Natural killer cell (primary cell): ENCODE measurements around the gene FHIT. TPM values are rescaled to one million over a fixed set of nuclear protein-coding genes. Genes with fewer than 3 reads are reported as not detected.

Experiments
- ATAC-seq, 3 donors: fragments of 150-1000 bp in 2 of 3; fragments of 200-7000 bp in 1 of 3; cut with Tn5 transposase; 1 replicate in 1 of 3; 2 replicates in 2 of 3; pipeline ENCODE4 v1.10.0; 2021; ENCODE audit warnings: mild to moderate bottlenecking in 2 of 3, moderate library complexity in 2 of 3
- DNase-seq, 2 donors: peaks; one replicate each; pipeline versions ENCODE4 v3.0.0 to v3.0.0-alpha.2; 2013 to 2021; ENCODE audit warnings: mixed read lengths in 1 of 2
- H3K27ac ChIP-seq: one replicate; pipeline ENCODE4 v1.5.1; 2013; ENCODE audit warnings: mild to moderate bottlenecking, low read length
- H3K27me3 ChIP-seq: one replicate; pipeline ENCODE4 v1.6.1; 2013; ENCODE audit warnings: low read length; ENCODE audit not compliant: control insufficient read depth, insufficient read depth
- H3K36me3 ChIP-seq: one replicate; pipeline ENCODE4 v1.6.1; 2013; ENCODE audit warnings: low read length; ENCODE audit not compliant: control insufficient read depth, insufficient read depth
- H3K4me1 ChIP-seq: one replicate; pipeline ENCODE4 v1.6.1; 2013; ENCODE audit warnings: low read length; ENCODE audit not compliant: control insufficient read depth, insufficient read depth
- H3K4me3 ChIP-seq: one replicate; pipeline ENCODE4 v1.5.1; 2013; ENCODE audit warnings: low read length
- H3K9me3 ChIP-seq: one replicate; pipeline ENCODE4 v1.6.1; 2013; ENCODE audit warnings: low read length; ENCODE audit not compliant: control insufficient read depth, insufficient read depth
- H3K27ac Mint-ChIP-seq, 2 donors: one replicate each; pipeline ENCODE4 v1.8.0; 2022; ENCODE audit warnings: mild to moderate bottlenecking in 2 of 2, mixed read lengths in 2 of 2, moderate library complexity in 1 of 2
- H3K27me3 Mint-ChIP-seq, 2 donors: one replicate each; pipeline ENCODE4 v1.8.0; 2022; ENCODE audit warnings: low read depth in 2 of 2, mixed read lengths in 2 of 2
- H3K36me3 Mint-ChIP-seq: one replicate; pipeline ENCODE4 v1.8.0; 2022; ENCODE audit warnings: mixed read lengths
- H3K4me1 Mint-ChIP-seq, 2 donors: one replicate each; pipeline ENCODE4 v1.8.0; 2022; ENCODE audit warnings: mixed read lengths in 2 of 2
- H3K4me3 Mint-ChIP-seq: one replicate; pipeline ENCODE4 v1.8.0; 2022; ENCODE audit warnings: mild to moderate bottlenecking, moderate library complexity, mixed read lengths
- H3K9me3 Mint-ChIP-seq, 2 donors: one replicate each; pipeline ENCODE4 v1.8.0; 2022; ENCODE audit warnings: mixed read lengths in 2 of 2
- CTCF ChIP-seq: fragments of 200-600 bp; IDR thresholded peaks from one replicate; pipeline ENCODE4 v1.8.0; 2022; ENCODE audit warnings: antibody characterized with exemption
- WGBS: methylation state at CpG from one replicate; pipeline ENCODE4 v1.1.7; 2013; ENCODE audit warnings: missing lambda C conversion rate; ENCODE audit not compliant: insufficient coverage; 5-methylcytosine and 5-hydroxymethylcytosine counted together
- intact Hi-C: fragments of 100-400 bp; cut with micrococcal nuclease; formaldehyde crosslinking; loops from one replicate; pipeline ENCODE4 v1.14.2; 2022
- total RNA-seq, 4 donors: library from RNA; stranded (reverse); fragments of 120-200 nt in 1 of 4; gene quantifications; one replicate each; pipeline versions ENCODE4 v1.2.3 to v1.2.4, GENCODE V29; 2013 to 2022

Gene FHIT
- total RNA-seq, 3 donors from 2014 or later (not counting 1 experiment from before 2014, with no cell fraction given) = 2.7 to 6.1 (median 3.3) TPM

DNA sequence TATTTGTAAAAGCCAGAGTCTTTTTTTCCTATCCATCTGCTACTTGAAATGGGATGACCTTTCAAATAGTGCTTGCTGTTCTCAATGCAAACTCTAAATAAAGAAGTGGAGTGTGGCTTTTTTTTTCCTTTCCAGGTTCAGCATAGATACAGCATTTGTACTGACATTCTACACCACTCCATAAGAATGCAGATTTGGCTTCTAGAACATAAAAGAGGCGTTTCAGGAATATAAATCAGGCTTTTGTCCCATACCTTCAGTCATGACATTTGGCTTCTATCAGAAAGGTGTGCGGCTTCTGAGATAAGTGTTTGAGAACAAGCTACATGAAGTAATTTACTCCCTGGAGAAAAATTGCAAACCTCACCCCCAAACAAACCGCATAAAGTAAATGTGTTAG, 553.1 kb downstream of the FHIT start:
- H3K4me3 ChIP-seq = no peak overlapping the region
- WGBS = 100% methylated on average over 1 of the region's 3 CpGs
- no peaks in the 10 kb centered on the region for H3K9me3 ChIP-seq
- DNase-seq (no peak), ATAC-seq (no peak)
- Mint-ChIP-seq H3K4me3 (no peak overlapping the region), H3K9me3 (peaks cover 0 to 2% of the 10 kb centered on the region in 2 donors), H3K4me1 (no peaks in the 10 kb centered on the region), H3K27ac (no peak overlapping the region), H3K36me3 (no peaks in the 10 kb centered on the region), H3K27me3 (no peaks in the 10 kb centered on the region)
- no peak for TF ChIP-seq CTCF
- no peaks in the 10 kb centered on the region for H3K36me3 ChIP-seq
- intact Hi-C loops = no loop called here
- H3K4me1 ChIP-seq = no peaks in the 10 kb centered on the region
- no peak overlapping the region for H3K27ac ChIP-seq
- no peaks in the 10 kb centered on the region for H3K27me3 ChIP-seq

DNA sequence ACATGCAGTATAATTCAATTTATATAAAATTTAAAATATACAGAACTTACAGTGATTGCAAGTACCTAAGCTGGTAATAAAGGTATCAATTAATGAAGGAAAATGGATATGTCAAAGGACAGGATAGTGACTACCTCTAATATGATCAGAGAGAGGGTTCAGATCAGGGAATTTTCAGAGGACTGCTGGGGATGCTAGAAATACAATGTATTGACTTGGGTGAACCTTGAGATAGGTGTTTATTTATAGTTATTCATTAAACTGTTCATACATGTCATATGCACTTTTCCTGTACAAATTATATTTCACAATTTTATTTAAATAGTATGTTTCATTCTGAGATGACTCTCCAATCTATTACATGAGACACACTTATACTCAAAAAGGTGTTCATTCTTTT, 554.1 kb downstream of the FHIT start:
- no peak overlapping the region for H3K27ac ChIP-seq
- DNase-seq (no peak), ATAC-seq (no peak)
- H3K27me3 ChIP-seq = no peaks in the 10 kb centered on the region
- intact Hi-C loops = no loop called here
- H3K36me3 Mint-ChIP-seq = no peaks in the 10 kb centered on the region
- no peaks in the 10 kb centered on the region for H3K27me3 Mint-ChIP-seq
- no peaks in the 10 kb centered on the region for H3K4me1 ChIP-seq
- H3K27ac Mint-ChIP-seq = no peak overlapping the region
- H3K9me3 ChIP-seq = no peaks in the 10 kb centered on the region
- H3K4me3 ChIP-seq = no peak overlapping the region
- no peaks in the 10 kb centered on the region for H3K36me3 ChIP-seq
- no peaks in the 10 kb centered on the region for H3K4me1 Mint-ChIP-seq
- TF ChIP-seq CTCF = no peak
- H3K4me3 Mint-ChIP-seq = no peak overlapping the region
- H3K9me3 Mint-ChIP-seq = no peaks in the 10 kb centered on the region

DNA sequence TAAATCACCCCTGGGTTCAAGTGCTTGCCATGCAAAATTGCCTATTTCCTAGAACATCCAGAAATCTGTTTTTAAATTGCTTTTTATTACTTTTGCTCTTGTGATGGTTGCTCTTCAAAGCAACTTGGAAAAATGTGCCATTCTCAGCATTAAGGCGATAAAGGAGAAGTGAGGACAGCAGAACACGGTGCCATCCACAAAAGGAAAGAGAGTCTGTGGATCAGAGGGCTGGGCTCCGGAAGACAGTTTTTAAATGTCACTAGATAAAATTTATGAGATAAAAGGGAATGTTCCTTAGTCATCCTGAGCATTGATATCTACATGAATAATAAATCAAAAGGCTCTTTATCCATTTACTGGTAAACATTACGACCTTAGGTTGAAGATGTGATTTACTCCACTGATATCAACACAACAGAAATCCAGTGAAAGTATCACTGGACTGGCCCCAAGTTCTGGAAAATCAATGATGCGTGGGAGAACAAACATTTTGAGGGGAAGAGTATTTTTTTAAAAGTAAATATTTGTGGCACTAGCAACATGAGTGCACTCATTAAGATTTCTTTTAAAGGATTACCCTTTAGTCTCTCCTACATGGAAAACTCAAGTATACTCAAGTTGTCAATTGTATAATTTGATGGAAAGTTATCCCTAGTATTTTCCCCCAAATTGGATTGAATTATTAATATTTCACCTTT, 554.7 kb downstream of the FHIT start:
- no peaks in the 10 kb centered on the region for H3K9me3 ChIP-seq
- H3K27ac ChIP-seq = no peak overlapping the region
- Mint-ChIP-seq H3K9me3 (peaks cover 0 to 2% of the 10 kb centered on the region in 2 donors), H3K36me3 (no peaks in the 10 kb centered on the region), H3K4me3 (no peak overlapping the region), H3K27me3 (no peaks in the 10 kb centered on the region), H3K27ac (no peak overlapping the region), H3K4me1 (no peaks in the 10 kb centered on the region)
- H3K4me3 ChIP-seq = no peak overlapping the region
- intact Hi-C loops = no loop called here
- WGBS = 93% methylated on average over 4 of the region's 5 CpGs
- no peaks in the 10 kb centered on the region for H3K27me3 ChIP-seq
- DNase-seq (no peak), ATAC-seq (no peak)
- no peaks in the 10 kb centered on the region for H3K4me1 ChIP-seq
- TF ChIP-seq CTCF = no peak
- no peaks in the 10 kb centered on the region for H3K36me3 ChIP-seq

GRCh38 chr3:60675424-60675823, 575.8 kb downstream of the FHIT start:
- no peaks in the 10 kb centered on the region for H3K9me3 ChIP-seq
- no peaks in the 10 kb centered on the region for H3K36me3 ChIP-seq
- no peak overlapping the region for H3K27ac ChIP-seq
- Mint-ChIP-seq H3K4me3 (no peak overlapping the region), H3K27me3 (no peaks in the 10 kb centered on the region), H3K27ac (no peak overlapping the region), H3K4me1 (no peaks in the 10 kb centered on the region), H3K9me3 (peaks cover 0 to 15% of the 10 kb centered on the region in 2 donors), H3K36me3 (no peaks in the 10 kb centered on the region)
- no CpG with 5 or more reads among the region's 2 CpGs for WGBS
- ATAC-seq (no peak), DNase-seq (no peak)
- H3K4me3 ChIP-seq = no peak overlapping the region
- H3K27me3 ChIP-seq = no peaks in the 10 kb centered on the region
- H3K4me1 ChIP-seq = no peaks in the 10 kb centered on the region
- TF ChIP-seq CTCF = no peak
- intact Hi-C loops = no loop called here
